ENCODE data around the gene CECR2.

DNA sequence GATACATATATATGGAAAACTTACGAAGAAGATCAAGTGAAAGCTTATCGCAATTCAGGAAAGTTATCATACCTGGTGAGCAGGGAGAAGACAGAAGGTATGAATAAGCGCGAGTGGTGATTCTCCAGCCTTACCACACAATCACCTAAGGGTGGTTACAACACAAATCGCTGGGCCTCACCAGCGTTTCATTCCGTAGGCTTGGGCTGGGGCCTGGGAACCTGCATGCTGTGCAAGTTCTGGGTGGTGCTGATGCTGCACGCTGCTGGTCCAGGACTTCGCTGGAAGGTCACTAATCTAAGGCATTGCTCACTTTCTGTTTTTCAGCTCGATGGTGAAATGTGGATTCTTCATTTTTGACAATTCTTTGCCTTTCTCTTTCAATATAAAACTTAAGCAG is 117.5 kb downstream of the CECR2 start:
- TF ChIP-seq, protein P1, sequence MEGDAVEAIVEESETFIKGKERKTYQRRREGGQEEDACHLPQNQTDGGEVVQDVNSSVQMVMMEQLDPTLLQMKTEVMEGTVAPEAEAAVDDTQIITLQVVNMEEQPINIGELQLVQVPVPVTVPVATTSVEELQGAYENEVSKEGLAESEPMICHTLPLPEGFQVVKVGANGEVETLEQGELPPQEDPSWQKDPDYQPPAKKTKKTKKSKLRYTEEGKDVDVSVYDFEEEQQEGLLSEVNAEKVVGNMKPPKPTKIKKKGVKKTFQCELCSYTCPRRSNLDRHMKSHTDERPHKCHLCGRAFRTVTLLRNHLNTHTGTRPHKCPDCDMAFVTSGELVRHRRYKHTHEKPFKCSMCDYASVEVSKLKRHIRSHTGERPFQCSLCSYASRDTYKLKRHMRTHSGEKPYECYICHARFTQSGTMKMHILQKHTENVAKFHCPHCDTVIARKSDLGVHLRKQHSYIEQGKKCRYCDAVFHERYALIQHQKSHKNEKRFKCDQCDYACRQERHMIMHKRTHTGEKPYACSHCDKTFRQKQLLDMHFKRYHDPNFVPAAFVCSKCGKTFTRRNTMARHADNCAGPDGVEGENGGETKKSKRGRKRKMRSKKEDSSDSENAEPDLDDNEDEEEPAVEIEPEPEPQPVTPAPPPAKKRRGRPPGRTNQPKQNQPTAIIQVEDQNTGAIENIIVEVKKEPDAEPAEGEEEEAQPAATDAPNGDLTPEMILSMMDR (IDR thresholded peaks at IDR 0.05; ENCODE audit: low read depth, low read length, poor library complexity, severe bottlenecking), result no peak
- TF ChIP-seq EZH2phosphoT487 (IDR thresholded peaks at IDR 0.05; ENCODE audit: borderline replicate concordance, low read length), result no peak

All from DOHH2 (cell line).